ENCODE results near the gene TCEA2.

GRCh38 chr20:64068386-64069208 is 5.6 kb downstream of the TCEA2 start:
- TF ChIP-seq CTCF (IDR thresholded peaks at IDR 0.05): no peak
- no peak for TF ChIP-seq EZH2phosphoT487 (IDR thresholded peaks at IDR 0.05)
- TF ChIP-seq EZH2 (IDR thresholded peaks at IDR 0.05): no peak

All from neural progenitor cell (in vitro differentiated cells).